ENCODE data around the gene PPP1R3E. TPM values are rescaled to one million over a fixed set of nuclear protein-coding genes. Genes with fewer than 3 reads are reported as not detected.
"Not testable (repeated sequence)": the region's sequence is repeated elsewhere in the genome, so short reads cannot be mapped to it uniquely, and the experiment has no call there.

Gene PPP1R3E
- total and polyA plus RNA-seq, 9 donors: 6.8 to 26.4 (median 19.2) TPM

- Histone ChIP-seq H3K4me3 (no peak overlapping the region), H3K9me3 (no peaks in the 10 kb centered on the region), H3K27me3 (no peaks in the 10 kb centered on the region), H3K4me1 (ENCODE audit: insufficient read depth) (no peaks in the 10 kb centered on the region), H3K27ac (no peak overlapping the region), H3K36me3 (no peaks in the 10 kb centered on the region)
- DNase-seq: no peak
- WGBS, 3 donors: 84 to 89% (median 88%) methylated on average over 7 of the region's 7 CpGs
- intact Hi-C loops (cut with DNase I): loop anchor here in 2 of 4 donors (5.0 to 10.0 kb wide), 3 partner anchors 106 to 196 kb away; partner anchors contain the start of genes CMTM5 (in 1 of the 2), IL25 (in 1 of the 2) and NGDN (in 1 of the 2)
- no peak for TF ChIP-seq POLR2A (IDR thresholded peaks at IDR 0.05)
- no peak for TF ChIP-seq CTCF (IDR thresholded peaks at IDR 0.05)
- no peak for TF ChIP-seq EP300 (IDR thresholded peaks at IDR 0.05)
Measured at GRCh38 chr14:23269193-23269592, 33.5 kb downstream of the PPP1R3E start.

- H3K4me3 ChIP-seq; H3K27me3 ChIP-seq; H3K27ac ChIP-seq; H3K4me1 ChIP-seq (ENCODE audit: insufficient read depth); DNase-seq; H3K9me3 ChIP-seq; H3K36me3 ChIP-seq: not testable (repeated sequence)
- intact Hi-C loops (cut with DNase I): loop anchor here in 2 of 4 donors (10.0 kb wide), 2 partner anchors 114 to 204 kb away; partner anchors contain the start of genes CMTM5 (in 1 of the 2), IL25 (in 1 of the 2) and NGDN (in 1 of the 2)
- 78 to 85% (median 84%) methylated on average over 8 of the region's 8 CpGs for WGBS, 3 donors
Measured at GRCh38 chr14:23260849-23261248, 41.8 kb downstream of the PPP1R3E start.

- DNase-seq: no peak
- intact Hi-C loops (cut with DNase I): no loop called here
- no peaks in the 10 kb centered on the region for H3K27me3 ChIP-seq
- TF ChIP-seq POLR2A (IDR thresholded peaks at IDR 0.05) (no peak), EP300 (IDR thresholded peaks at IDR 0.05) (no peak), CTCF (IDR thresholded peaks at IDR 0.05) (no peak)
- no peak overlapping the region for H3K4me3 ChIP-seq
- no peaks in the 10 kb centered on the region for H3K4me1 ChIP-seq (ENCODE audit: insufficient read depth)
- no peaks in the 10 kb centered on the region for H3K36me3 ChIP-seq
- H3K9me3 ChIP-seq: no peaks in the 10 kb centered on the region
- H3K27ac ChIP-seq: no peak overlapping the region
Measured at GRCh38 chr14:23259426-23259825, 43.2 kb downstream of the PPP1R3E start.

GRCh38 chr14:23258256-23258655, 44.4 kb downstream of the PPP1R3E start:
- WGBS, 3 donors: 87 to 95% (median 91%) methylated on average over 5 of the region's 5 CpGs
- Histone ChIP-seq H3K27ac (no peak overlapping the region), H3K4me3 (no peak overlapping the region), H3K9me3 (no peaks in the 10 kb centered on the region), H3K36me3 (no peaks in the 10 kb centered on the region), H3K4me1 (ENCODE audit: insufficient read depth) (no peaks in the 10 kb centered on the region), H3K27me3 (no peaks in the 10 kb centered on the region)
- intact Hi-C loops (cut with DNase I): no loop called here
- no peak for DNase-seq
- no peak for TF ChIP-seq EP300 (IDR thresholded peaks at IDR 0.05)
- no peak for TF ChIP-seq CTCF (IDR thresholded peaks at IDR 0.05)
- TF ChIP-seq POLR2A (IDR thresholded peaks at IDR 0.05): no peak

- Histone ChIP-seq H3K4me1 (ENCODE audit: insufficient read depth) (no peaks in the 10 kb centered on the region), H3K27ac (no peak overlapping the region), H3K36me3 (no peaks in the 10 kb centered on the region), H3K9me3 (no peaks in the 10 kb centered on the region), H3K27me3 (no peaks in the 10 kb centered on the region), H3K4me3 (no peak overlapping the region)
- 59 to 67% (median 67%) methylated on average over 4 of the region's 4 CpGs for WGBS, 3 donors
- TF ChIP-seq POLR2A (IDR thresholded peaks at IDR 0.05) (no peak), CTCF (IDR thresholded peaks at IDR 0.05) (no peak), EP300 (IDR thresholded peaks at IDR 0.05) (no peak)
- no peak for DNase-seq
- intact Hi-C loops (cut with DNase I): no loop called here
Measured at GRCh38 chr14:23252420-23253333, 50.0 kb downstream of the PPP1R3E start.

Data from ovary (tissue), 9 donors.